Measurements from ENCODE around the gene BICDL2. TPM values are rescaled to one million over a fixed set of nuclear protein-coding genes. Genes with fewer than 3 reads are reported as not detected.
A peak's percentile ranks its signal among the peaks of the same experiment; 100 is the strongest.
"Not testable (repeated sequence)": the region's sequence is repeated elsewhere in the genome, so short reads cannot be mapped to it uniquely, and the experiment has no call there.

BICDL2 gene
- total RNA-seq = under 1 TPM in 1 of 2 donors, not detected in 1; 0.30 TPM

- H3K36me3 Mint-ChIP-seq (ENCODE audit: insufficient read depth in 2 of 2) = peaks cover 0 to 1% of the 10 kb centered on the region in 2 donors
- no peak within 1 kb of the TSS for H3K27ac Mint-ChIP-seq
- H3K4me1 Mint-ChIP-seq (ENCODE audit: low read depth) = peaks cover 27% of the 10 kb centered on the region
- H3K4me3 Mint-ChIP-seq = peak within 1 kb of the TSS; percentile 58 to 64
- no peaks in the 10 kb centered on the region for H3K9me3 Mint-ChIP-seq
- DNase-seq = no peak
- ATAC-seq (replicated peaks in 1 of 2) = no peak
- peaks cover 84% of the 10 kb centered on the region for H3K27me3 Mint-ChIP-seq (ENCODE audit: low read depth)
Observed at GRCh38 chr16:3036726-3037315, at the start of gene BICDL2. BICDL2 (minus strand) TSS chr16:3036944; CDS start chr16:3035496, 1,448 bp downstream.

GRCh38 chr16:3085868-3086595, 49.3 kb upstream of the BICDL2 start:
- DNase-seq (no peak), ATAC-seq (replicated peaks in 1 of 2) (no peak)
- Mint-ChIP-seq H3K36me3 (ENCODE audit: insufficient read depth in 2 of 2) (peaks cover 3 to 5% of the 10 kb centered on the region in 2 donors), H3K4me3 (peak overlapping the region in 1 of 2 donors; percentile 80), H3K27me3 (ENCODE audit: low read depth) (no peaks in the 10 kb centered on the region), H3K27ac (no peak overlapping the region), H3K9me3 (no peaks in the 10 kb centered on the region), H3K4me1 (ENCODE audit: low read depth) (peaks cover 51% of the 10 kb centered on the region)

GRCh38 chr16:3084969-3085670, 48.4 kb upstream of the BICDL2 start:
- Mint-ChIP-seq H3K27me3 (ENCODE audit: low read depth) (no peaks in the 10 kb centered on the region), H3K27ac (peak overlapping the region; percentile 34), H3K4me3 (peak overlapping the region in 1 of 2 donors; percentile 80), H3K9me3 (no peaks in the 10 kb centered on the region), H3K36me3 (ENCODE audit: insufficient read depth in 2 of 2) (peaks cover 6 to 9% of the 10 kb centered on the region in 2 donors), H3K4me1 (ENCODE audit: low read depth) (peaks cover 53% of the 10 kb centered on the region)
- ATAC-seq (replicated peaks in 1 of 2) (no peak), DNase-seq (no peak)

GRCh38 chr16:3084491-3084890, 47.7 kb upstream of the BICDL2 start:
- H3K36me3 Mint-ChIP-seq (ENCODE audit: insufficient read depth in 2 of 2) = peaks cover 9 to 16% of the 10 kb centered on the region in 2 donors
- DNase-seq (no peak), ATAC-seq (replicated peaks in 1 of 2) (no peak)
- H3K4me1 Mint-ChIP-seq (ENCODE audit: low read depth) = peaks cover 59% of the 10 kb centered on the region
- no peaks in the 10 kb centered on the region for H3K27me3 Mint-ChIP-seq (ENCODE audit: low read depth)
- no peak overlapping the region for H3K4me3 Mint-ChIP-seq
- H3K27ac Mint-ChIP-seq = no peak overlapping the region
- H3K9me3 Mint-ChIP-seq = peaks cover 0 to 4% of the 10 kb centered on the region in 2 donors

- H3K27ac Mint-ChIP-seq = peak overlapping the region; percentile 72
- peaks cover 61% of the 10 kb centered on the region for H3K4me1 Mint-ChIP-seq (ENCODE audit: low read depth)
- H3K36me3 Mint-ChIP-seq (ENCODE audit: insufficient read depth in 2 of 2) = peaks cover 10 to 21% of the 10 kb centered on the region in 2 donors
- not testable (repeated sequence) for H3K27me3 Mint-ChIP-seq (ENCODE audit: low read depth); H3K9me3 Mint-ChIP-seq; H3K4me3 Mint-ChIP-seq; DNase-seq
- ATAC-seq (replicated peaks in 1 of 2) = peak in 1 of 2 donors; percentile 8
Observed at GRCh38 chr16:3083408-3083807, 46.7 kb upstream of the BICDL2 start.

- ATAC-seq (replicated peaks in 1 of 2); H3K9me3 Mint-ChIP-seq: not testable (repeated sequence)
- peaks cover 61% of the 10 kb centered on the region for H3K4me1 Mint-ChIP-seq (ENCODE audit: low read depth)
Observed at GRCh38 chr16:3081957-3082356, 45.2 kb upstream of the BICDL2 start.

GRCh38 chr16:3080024-3080423, 43.3 kb upstream of the BICDL2 start:
- Mint-ChIP-seq H3K27ac (peak overlapping the region; percentile 18), H3K4me3 (no peak overlapping the region), H3K4me1 (ENCODE audit: low read depth) (peaks cover 65% of the 10 kb centered on the region), H3K36me3 (ENCODE audit: insufficient read depth in 2 of 2) (peaks cover 12 to 26% of the 10 kb centered on the region in 2 donors), H3K9me3 (peaks cover 0 to 4% of the 10 kb centered on the region in 2 donors), H3K27me3 (ENCODE audit: low read depth) (no peaks in the 10 kb centered on the region)
- DNase-seq (no peak), ATAC-seq (replicated peaks in 1 of 2) (no peak)

More at GRCh38 chr16:3081957-3082356, 45.2 kb upstream of the BICDL2 start:
- not testable (repeated sequence) for H3K4me3 Mint-ChIP-seq; H3K27ac Mint-ChIP-seq; H3K27me3 Mint-ChIP-seq (ENCODE audit: low read depth); DNase-seq
- H3K36me3 Mint-ChIP-seq (ENCODE audit: insufficient read depth in 2 of 2) = peaks cover 10 to 26% of the 10 kb centered on the region in 2 donors

- Mint-ChIP-seq H3K9me3 (peaks cover 0 to 4% of the 10 kb centered on the region in 2 donors), H3K27ac (peak overlapping the region; percentile 98), H3K36me3 (ENCODE audit: insufficient read depth in 2 of 2) (peaks cover 16 to 25% of the 10 kb centered on the region in 2 donors), H3K27me3 (ENCODE audit: low read depth) (no peaks in the 10 kb centered on the region), H3K4me3 (peak overlapping the region; percentile 64 to 92), H3K4me1 (ENCODE audit: low read depth) (peaks cover 83% of the 10 kb centered on the region)
- DNase-seq (no peak), ATAC-seq (replicated peaks in 1 of 2) (peak in 1 of 2 donors; percentile 1)
Observed at GRCh38 chr16:3076577-3076976, 39.8 kb upstream of the BICDL2 start.

- Mint-ChIP-seq H3K4me1 (ENCODE audit: low read depth) (peaks cover 84% of the 10 kb centered on the region), H3K27ac (peak overlapping the region; percentile 98), H3K4me3 (peak overlapping the region; percentile 64 to 92), H3K36me3 (ENCODE audit: insufficient read depth in 2 of 2) (peaks cover 13 to 20% of the 10 kb centered on the region in 2 donors)
- H3K9me3 Mint-ChIP-seq; DNase-seq; ATAC-seq (replicated peaks in 1 of 2); H3K27me3 Mint-ChIP-seq (ENCODE audit: low read depth): not testable (repeated sequence)
Observed at GRCh38 chr16:3075946-3076345, 39.2 kb upstream of the BICDL2 start.

GRCh38 chr16:3075523-3075915, 38.8 kb upstream of the BICDL2 start:
- ATAC-seq (replicated peaks in 1 of 2) (peak; percentile 6), DNase-seq (no peak)
- H3K27me3 Mint-ChIP-seq (ENCODE audit: low read depth) = no peaks in the 10 kb centered on the region
- peaks cover 0 to 4% of the 10 kb centered on the region in 2 donors for H3K9me3 Mint-ChIP-seq
- peak overlapping the region; percentile 64 to 92 for H3K4me3 Mint-ChIP-seq
- peaks cover 85% of the 10 kb centered on the region for H3K4me1 Mint-ChIP-seq (ENCODE audit: low read depth)
- peaks cover 10 to 17% of the 10 kb centered on the region in 2 donors for H3K36me3 Mint-ChIP-seq (ENCODE audit: insufficient read depth in 2 of 2)
- peak overlapping the region; percentile 98 for H3K27ac Mint-ChIP-seq

GRCh38 chr16:3074860-3075522, 38.2 kb upstream of the BICDL2 start:
- H3K36me3 Mint-ChIP-seq (ENCODE audit: insufficient read depth in 2 of 2) = peaks cover 12 to 19% of the 10 kb centered on the region in 2 donors
- DNase-seq (peak; percentile 88 to 93), ATAC-seq (replicated peaks in 1 of 2) (peak; percentile 77 to 87)
- no peaks in the 10 kb centered on the region for H3K27me3 Mint-ChIP-seq (ENCODE audit: low read depth)
- peak overlapping the region; percentile 64 to 92 for H3K4me3 Mint-ChIP-seq
- peaks cover 87% of the 10 kb centered on the region for H3K4me1 Mint-ChIP-seq (ENCODE audit: low read depth)
- peaks cover 0 to 4% of the 10 kb centered on the region in 2 donors for H3K9me3 Mint-ChIP-seq
- H3K27ac Mint-ChIP-seq = peak overlapping the region; percentile 98

- DNase-seq (no peak), ATAC-seq (replicated peaks in 1 of 2) (no peak)
- peak overlapping the region; percentile 64 to 92 for H3K4me3 Mint-ChIP-seq
- H3K27ac Mint-ChIP-seq = peak overlapping the region; percentile 22
- no peaks in the 10 kb centered on the region for H3K27me3 Mint-ChIP-seq (ENCODE audit: low read depth)
- peaks cover 14 to 19% of the 10 kb centered on the region in 2 donors for H3K36me3 Mint-ChIP-seq (ENCODE audit: insufficient read depth in 2 of 2)
- H3K9me3 Mint-ChIP-seq = no peaks in the 10 kb centered on the region
- peaks cover 93% of the 10 kb centered on the region for H3K4me1 Mint-ChIP-seq (ENCODE audit: low read depth)
Observed at GRCh38 chr16:3073448-3073847, 36.7 kb upstream of the BICDL2 start.

All from activated T-cell treated with anti-CD3 and anti-CD28 coated beads, Interleukin-2, amount 50 U/mL, for 72 hours (primary cell).